Thoracic aorta (tissue), 2 donors: ENCODE measurements around the gene ZNF786. TPM values are rescaled to one million over a fixed set of nuclear protein-coding genes. Genes with fewer than 3 reads are reported as not detected.

ENCODE experiments used
- ATAC-seq: fragments of 150-250 bp; one replicate; pipeline ENCODE4 v1.8.0; 2017; ENCODE audit warnings: low read depth; ENCODE audit not compliant: insufficient number of reproducible peaks, low FRiP score
- DNase-seq: peaks from one replicate; pipeline ENCODE4 v3.0.0-alpha.2; 2020; ENCODE audit warnings: low spot score
- H3K27ac ChIP-seq, 2 donors: fragments of 200-600 bp; sonication (generic); 1 replicate in 1 of 2; 2 replicates in 1 of 2; pipeline ENCODE4 v1.5.1; 2016; ENCODE audit warnings: mild to moderate bottlenecking in 2 of 2, moderate library complexity in 2 of 2
- H3K27me3 ChIP-seq: fragments of 200-600 bp; sonication (generic); replicated peaks from 2 replicates; pipeline ENCODE4 v1.6.0; 2016; ENCODE audit warnings: mild to moderate bottlenecking; ENCODE audit not compliant: insufficient read depth
- H3K36me3 ChIP-seq: fragments of 200-600 bp; sonication (generic); one replicate; pipeline ENCODE4 v1.5.1; 2016
- H3K4me1 ChIP-seq, 2 donors: fragments of 200-600 bp; sonication (generic); 1 replicate in 1 of 2; 2 replicates in 1 of 2; pipeline versions ENCODE4 v1.5.1 to v1.6.0; 2016; ENCODE audit warnings: low read depth in 2 of 2, mild to moderate bottlenecking in 1 of 2; ENCODE audit not compliant: control insufficient read depth in 1 of 2
- H3K4me3 ChIP-seq: fragments of 200-600 bp; sonication (generic); 2 replicates; pipeline ENCODE4 v1.5.1; 2016; ENCODE audit warnings: mild to moderate bottlenecking
- H3K9me3 ChIP-seq: fragments of 200-600 bp; sonication (generic); 2 replicates; pipeline ENCODE4 v1.5.1; 2016
- total RNA-seq, 2 donors: library from RNA; depleted of rRNA; stranded (reverse); fragments of >200 nt; gene quantifications; one replicate each; pipeline versions ENCODE4 v1.1.0 to v1.2.3, GENCODE V29; 2016
- TF ChIP-seq, protein P1 (sequence below): fragments of 200-600 bp; sonication (generic); IDR thresholded peaks from one replicate; pipeline ENCODE4 v1.5.1; 2019; ENCODE audit warnings: antibody characterized with exemption

ZNF786 gene
- 10 to 100 TPM in 1 of 2 donors, 1 to 10 TPM in 1; 9.2 to 11.4 TPM for total RNA-seq

- Histone ChIP-seq H3K9me3 (no peaks in the 10 kb centered on the region), H3K36me3 (no peaks in the 10 kb centered on the region), H3K27me3 (no peaks in the 10 kb centered on the region), H3K27ac (peak within 1 kb of the TSS; percentile 96 to 99), H3K4me3 (peak within 1 kb of the TSS; percentile 91), H3K4me1 (peaks cover 6 to 8% of the 10 kb centered on the region in 2 donors)
- TF ChIP-seq, protein P1, sequence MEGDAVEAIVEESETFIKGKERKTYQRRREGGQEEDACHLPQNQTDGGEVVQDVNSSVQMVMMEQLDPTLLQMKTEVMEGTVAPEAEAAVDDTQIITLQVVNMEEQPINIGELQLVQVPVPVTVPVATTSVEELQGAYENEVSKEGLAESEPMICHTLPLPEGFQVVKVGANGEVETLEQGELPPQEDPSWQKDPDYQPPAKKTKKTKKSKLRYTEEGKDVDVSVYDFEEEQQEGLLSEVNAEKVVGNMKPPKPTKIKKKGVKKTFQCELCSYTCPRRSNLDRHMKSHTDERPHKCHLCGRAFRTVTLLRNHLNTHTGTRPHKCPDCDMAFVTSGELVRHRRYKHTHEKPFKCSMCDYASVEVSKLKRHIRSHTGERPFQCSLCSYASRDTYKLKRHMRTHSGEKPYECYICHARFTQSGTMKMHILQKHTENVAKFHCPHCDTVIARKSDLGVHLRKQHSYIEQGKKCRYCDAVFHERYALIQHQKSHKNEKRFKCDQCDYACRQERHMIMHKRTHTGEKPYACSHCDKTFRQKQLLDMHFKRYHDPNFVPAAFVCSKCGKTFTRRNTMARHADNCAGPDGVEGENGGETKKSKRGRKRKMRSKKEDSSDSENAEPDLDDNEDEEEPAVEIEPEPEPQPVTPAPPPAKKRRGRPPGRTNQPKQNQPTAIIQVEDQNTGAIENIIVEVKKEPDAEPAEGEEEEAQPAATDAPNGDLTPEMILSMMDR, result peak; percentile 91
- peak; percentile 86 for ATAC-seq
- peak; percentile 54 for DNase-seq
These were observed at the start of gene ZNF786 for GRCh38 chr7:149090397-149091195. ZNF786 (minus strand) TSS chr7:149090718; CDS start chr7:149090640, 78 bp downstream.

- no peak for DNase-seq
- H3K27me3 ChIP-seq, result no peaks in the 10 kb centered on the region
These were observed 45.6 kb upstream of the ZNF786 start for GRCh38 chr7:149136118-149136517.

DNA sequence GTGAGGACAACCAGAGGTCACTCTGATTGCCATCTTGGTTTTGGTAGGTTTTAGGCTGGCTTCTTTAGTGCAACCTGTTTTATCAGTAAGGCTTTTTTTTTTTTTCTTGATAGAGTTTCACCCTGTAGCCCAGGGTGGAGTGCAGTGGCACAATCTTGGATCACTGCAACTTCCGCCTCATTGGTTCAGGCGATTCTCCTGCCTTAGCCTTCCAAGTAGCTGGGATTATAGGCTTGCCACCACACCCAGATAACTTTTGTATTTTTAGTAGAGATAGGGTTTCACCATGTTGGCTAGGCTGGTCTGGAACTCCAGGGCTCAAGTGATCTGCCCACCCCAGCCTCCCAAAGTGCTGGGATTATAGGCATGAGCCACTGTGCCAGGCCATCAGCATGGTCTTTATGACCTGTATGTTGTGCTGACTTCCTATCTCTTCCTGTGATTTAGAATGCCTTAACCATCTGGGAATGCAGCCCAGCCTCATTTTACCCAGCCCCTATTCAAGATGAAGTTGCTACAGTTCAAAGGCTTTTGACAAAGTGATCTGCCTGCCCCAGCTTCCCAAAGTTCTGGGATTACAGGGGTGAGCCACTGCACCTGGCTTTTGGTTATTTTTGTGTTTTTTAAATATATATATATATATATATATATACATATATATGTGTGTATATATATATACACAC lies 42.7 kb upstream of the ZNF786 start:
- H3K9me3 ChIP-seq, result no peaks in the 10 kb centered on the region
- no peak overlapping the region for H3K4me3 ChIP-seq
- no peak for ATAC-seq
- H3K27me3 ChIP-seq, result no peaks in the 10 kb centered on the region
- no peak for DNase-seq
- no peaks in the 10 kb centered on the region for H3K4me1 ChIP-seq
- TF ChIP-seq, protein P1, result no peak
- peaks cover 5% of the 10 kb centered on the region for H3K36me3 ChIP-seq
- no peak overlapping the region for H3K27ac ChIP-seq

More at GRCh38 chr7:149136118-149136517, 45.6 kb upstream of the ZNF786 start:
- H3K4me3 ChIP-seq, result no peak overlapping the region
- H3K4me1 ChIP-seq, result no peaks in the 10 kb centered on the region
- H3K36me3 ChIP-seq, result peaks cover 5% of the 10 kb centered on the region
- no peak overlapping the region for H3K27ac ChIP-seq
- no peaks in the 10 kb centered on the region for H3K9me3 ChIP-seq
- ATAC-seq, result no peak
- TF ChIP-seq, protein P1, result no peak

- DNase-seq, result no peak
- Histone ChIP-seq H3K4me1 (peaks cover 0 to 5% of the 10 kb centered on the region in 2 donors), H3K27me3 (no peaks in the 10 kb centered on the region), H3K4me3 (no peak overlapping the region), H3K9me3 (no peaks in the 10 kb centered on the region), H3K36me3 (peaks cover 5% of the 10 kb centered on the region), H3K27ac (no peak overlapping the region)
- TF ChIP-seq, protein P1, result no peak
- no peak for ATAC-seq
These were observed 40.2 kb upstream of the ZNF786 start for GRCh38 chr7:149130572-149131198.
